T-helper 2 cell treated with Interferon-gamma antibody and Interleukin-4, amounts not matched to agents 5 μg/mL and 100 μg/mL, for 36 hours (primary cell): ENCODE results near the gene NETO2.
"Not testable (repeated sequence)": the region's sequence is repeated elsewhere in the genome, so short reads cannot be mapped to it uniquely, and the experiment has no call there.

ENCODE experiments used
- DNase-seq: peaks from one replicate; pipeline ENCODE4 v3.0.0; 2021; ENCODE audit warnings: low spot score
- H3K27ac Mint-ChIP-seq: one replicate; pipeline ENCODE4 v1.8.0; 2021; ENCODE audit warnings: mild to moderate bottlenecking, mixed read lengths
- H3K27me3 Mint-ChIP-seq: one replicate; pipeline ENCODE4 v1.8.0; 2021; ENCODE audit warnings: low read depth, mixed read lengths
- H3K36me3 Mint-ChIP-seq: one replicate; pipeline ENCODE4 v1.8.0; 2021; ENCODE audit warnings: low read depth, mixed read lengths
- H3K4me1 Mint-ChIP-seq: one replicate; pipeline ENCODE4 v1.8.0; 2021; ENCODE audit warnings: low read depth, mixed read lengths
- H3K4me3 Mint-ChIP-seq: one replicate; pipeline ENCODE4 v1.8.0; 2022; ENCODE audit warnings: mild to moderate bottlenecking, moderate library complexity, mixed read lengths
- H3K9me3 Mint-ChIP-seq: one replicate; pipeline ENCODE4 v1.8.0; 2021; ENCODE audit warnings: mixed read lengths

NETO2 gene

DNA sequence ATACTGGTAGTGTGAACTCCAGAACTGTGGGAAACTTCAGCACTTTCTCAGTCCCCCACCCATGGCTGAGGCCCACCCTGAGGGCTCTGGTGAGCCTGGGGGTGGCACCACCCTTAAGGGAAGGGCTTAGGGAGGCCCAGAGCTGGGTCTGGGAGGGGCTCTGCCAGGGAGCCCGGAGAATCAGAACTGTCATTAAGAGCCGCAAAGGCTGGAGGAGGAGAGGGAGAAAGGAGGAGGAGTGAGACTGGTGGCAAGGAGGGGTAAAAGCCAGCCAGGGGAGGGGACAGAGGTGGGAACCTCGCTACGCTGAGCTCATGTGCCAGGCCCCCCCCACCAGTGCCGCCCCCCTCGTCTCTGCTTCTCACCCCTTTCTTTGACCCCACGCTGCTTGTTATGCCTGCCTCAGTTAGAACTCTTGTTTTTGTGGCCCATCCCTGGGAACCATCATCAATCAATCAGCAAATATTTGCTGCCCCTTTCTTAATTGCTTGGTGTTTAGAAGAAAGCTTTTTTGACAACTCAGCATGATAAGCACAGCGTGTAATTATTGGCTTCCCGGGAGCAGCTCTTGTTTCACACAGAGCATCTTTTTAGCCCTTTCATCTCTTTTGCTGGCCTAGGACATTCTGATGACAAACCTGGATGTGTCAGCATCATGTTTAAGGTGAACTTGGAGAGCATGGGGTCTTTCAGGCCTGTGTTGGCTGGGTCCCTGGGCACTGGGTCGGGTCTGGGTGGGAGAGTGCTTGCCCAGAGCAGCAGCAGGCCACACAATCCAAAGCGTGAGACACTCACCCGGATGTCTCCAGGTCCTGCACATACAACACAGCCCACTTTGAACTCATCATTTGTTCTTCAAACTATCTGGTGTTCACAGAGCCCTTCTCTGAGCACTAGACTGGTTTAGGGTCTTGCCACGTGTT is 77.7 kb downstream of the NETO2 start:
- Mint-ChIP-seq H3K9me3 (no peaks in the 10 kb centered on the region), H3K36me3 (no peaks in the 10 kb centered on the region), H3K27ac (no peak overlapping the region), H3K27me3 (no peaks in the 10 kb centered on the region), H3K4me3 (no peak overlapping the region), H3K4me1 (peaks cover 9% of the 10 kb centered on the region)
- no peak for DNase-seq

DNA sequence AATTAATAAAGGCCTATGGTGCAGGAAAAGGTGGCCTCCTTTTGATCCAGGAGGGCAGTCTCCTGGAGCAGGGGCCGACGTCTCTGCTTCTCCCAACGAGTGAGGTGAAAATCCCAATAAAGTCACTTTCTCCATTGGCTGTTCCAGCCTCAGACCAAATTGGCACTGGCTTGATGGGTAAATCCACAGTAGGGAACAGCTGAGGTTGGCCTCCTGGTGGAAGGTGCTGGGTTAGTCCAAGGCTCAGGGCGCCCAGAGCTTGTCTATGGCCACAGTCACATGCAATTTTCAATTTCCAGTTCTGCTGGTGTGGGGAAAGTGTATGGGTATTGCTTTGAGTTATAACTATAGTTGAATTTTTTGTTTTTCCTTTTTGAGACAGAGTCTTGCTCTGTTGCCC is 79.0 kb downstream of the NETO2 start:
- no peak for DNase-seq
- peaks cover 7% of the 10 kb centered on the region for H3K4me1 Mint-ChIP-seq
- H3K9me3 Mint-ChIP-seq, result no peaks in the 10 kb centered on the region
- H3K36me3 Mint-ChIP-seq, result no peaks in the 10 kb centered on the region
- no peak overlapping the region for H3K4me3 Mint-ChIP-seq
- no peak overlapping the region for H3K27ac Mint-ChIP-seq
- no peaks in the 10 kb centered on the region for H3K27me3 Mint-ChIP-seq

DNA sequence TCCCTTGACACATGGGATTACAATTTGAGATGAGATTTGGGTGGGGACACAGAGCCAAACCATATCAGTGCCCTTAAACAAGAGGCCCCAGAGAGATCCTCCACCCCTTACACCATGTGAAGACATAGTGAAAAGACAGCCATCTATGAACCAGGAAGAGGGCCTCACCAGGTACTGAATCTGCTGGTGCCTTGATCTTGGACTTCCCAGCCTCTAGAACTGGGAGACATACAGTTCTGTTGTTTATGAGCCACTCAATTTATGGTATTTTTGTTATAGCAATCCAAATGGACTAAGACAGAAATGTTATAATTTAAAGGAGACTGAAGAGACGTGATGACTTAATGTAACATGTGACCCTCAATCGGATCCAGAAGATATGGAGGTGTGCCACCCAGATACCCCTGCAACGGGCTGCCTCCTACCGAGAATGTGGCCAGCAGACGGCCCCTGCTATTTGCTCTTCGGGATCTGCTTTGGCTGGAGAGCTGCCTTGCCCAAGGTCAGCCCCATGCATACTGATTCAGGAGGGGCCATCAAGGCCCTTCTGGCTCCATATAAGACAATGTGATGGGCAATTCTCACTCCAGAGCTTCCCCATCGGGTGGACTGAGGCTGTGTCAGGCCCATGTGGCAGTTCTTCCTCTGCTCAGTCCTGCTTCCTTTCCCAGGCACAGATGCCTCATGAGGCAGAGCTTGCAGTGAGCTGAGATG is 80.6 kb downstream of the NETO2 start:
- Mint-ChIP-seq H3K36me3 (no peaks in the 10 kb centered on the region), H3K27me3 (no peaks in the 10 kb centered on the region), H3K9me3 (no peaks in the 10 kb centered on the region), H3K27ac (no peak overlapping the region), H3K4me3 (no peak overlapping the region), H3K4me1 (no peaks in the 10 kb centered on the region)
- no peak for DNase-seq

DNA sequence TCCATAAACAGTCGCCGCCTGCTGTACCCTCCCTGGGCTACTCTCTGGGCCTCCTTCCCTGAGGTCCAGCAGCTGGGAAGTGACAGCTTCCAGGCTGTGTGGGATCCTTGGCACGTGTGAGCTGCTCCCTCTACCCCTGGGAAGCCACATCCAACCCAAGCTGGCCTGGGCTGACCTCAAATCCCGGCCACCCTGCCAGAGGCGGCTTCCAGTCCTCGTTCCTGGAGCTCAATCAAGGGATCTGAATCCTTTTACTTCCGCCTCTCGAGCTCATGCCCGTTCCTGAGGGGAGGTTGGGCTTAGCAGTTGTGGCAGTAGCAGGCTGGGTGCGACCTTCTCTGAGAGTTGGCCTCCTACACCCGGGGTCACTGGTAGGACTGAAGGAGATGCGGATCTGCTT is 82.5 kb downstream of the NETO2 start:
- H3K27me3 Mint-ChIP-seq, result no peaks in the 10 kb centered on the region
- H3K4me3 Mint-ChIP-seq, result no peak overlapping the region
- H3K4me1 Mint-ChIP-seq, result no peaks in the 10 kb centered on the region
- H3K27ac Mint-ChIP-seq, result no peak overlapping the region
- no peaks in the 10 kb centered on the region for H3K9me3 Mint-ChIP-seq
- no peak for DNase-seq
- H3K36me3 Mint-ChIP-seq, result no peaks in the 10 kb centered on the region

DNA sequence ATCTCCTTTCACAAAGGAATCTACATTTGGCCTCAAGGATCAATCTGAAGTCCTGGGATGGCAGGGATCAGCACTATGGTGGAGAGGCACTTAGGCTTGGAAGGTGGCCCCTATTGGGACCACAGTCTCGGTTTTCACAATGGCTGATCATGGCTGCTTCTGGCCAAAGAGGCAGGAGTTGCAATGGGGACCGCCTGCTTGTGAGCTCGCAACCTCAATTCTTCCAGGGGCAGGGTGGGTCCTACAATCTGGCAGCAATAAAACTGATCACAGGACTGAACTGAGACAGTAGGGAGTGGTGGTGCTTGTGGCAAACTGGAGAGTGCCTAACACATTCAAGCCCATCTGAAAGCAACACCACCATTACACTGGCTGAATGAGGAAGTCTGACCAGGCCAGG is 83.1 kb downstream of the NETO2 start:
- Mint-ChIP-seq H3K4me1 (no peaks in the 10 kb centered on the region), H3K36me3 (no peaks in the 10 kb centered on the region), H3K27me3 (no peaks in the 10 kb centered on the region), H3K4me3 (no peak overlapping the region), H3K27ac (no peak overlapping the region), H3K9me3 (no peaks in the 10 kb centered on the region)
- DNase-seq, result no peak

DNA sequence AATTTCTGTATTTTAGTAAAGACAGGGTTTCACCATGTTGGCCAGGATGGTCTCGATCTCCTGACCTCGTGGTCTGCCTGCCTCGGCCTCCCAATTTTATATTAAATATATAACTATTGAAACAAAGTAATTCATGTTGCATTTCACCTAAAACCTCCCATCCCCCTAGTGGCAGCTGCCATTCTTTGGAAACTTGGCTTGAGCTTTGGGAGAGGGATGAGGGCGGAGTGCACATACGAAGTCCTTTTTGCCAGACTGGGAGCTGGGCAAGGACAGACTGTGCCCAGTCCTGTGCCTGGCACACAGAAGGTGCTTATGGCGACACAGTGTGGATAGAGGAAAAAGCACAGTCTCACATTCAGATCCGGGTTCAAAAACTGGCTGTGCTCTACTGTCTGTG is 83.8 kb downstream of the NETO2 start:
- H3K27me3 Mint-ChIP-seq, result no peaks in the 10 kb centered on the region
- H3K36me3 Mint-ChIP-seq, result no peaks in the 10 kb centered on the region
- no peaks in the 10 kb centered on the region for H3K4me1 Mint-ChIP-seq
- H3K27ac Mint-ChIP-seq, result no peak overlapping the region
- DNase-seq, result no peak
- no peaks in the 10 kb centered on the region for H3K9me3 Mint-ChIP-seq
- H3K4me3 Mint-ChIP-seq, result no peak overlapping the region

DNA sequence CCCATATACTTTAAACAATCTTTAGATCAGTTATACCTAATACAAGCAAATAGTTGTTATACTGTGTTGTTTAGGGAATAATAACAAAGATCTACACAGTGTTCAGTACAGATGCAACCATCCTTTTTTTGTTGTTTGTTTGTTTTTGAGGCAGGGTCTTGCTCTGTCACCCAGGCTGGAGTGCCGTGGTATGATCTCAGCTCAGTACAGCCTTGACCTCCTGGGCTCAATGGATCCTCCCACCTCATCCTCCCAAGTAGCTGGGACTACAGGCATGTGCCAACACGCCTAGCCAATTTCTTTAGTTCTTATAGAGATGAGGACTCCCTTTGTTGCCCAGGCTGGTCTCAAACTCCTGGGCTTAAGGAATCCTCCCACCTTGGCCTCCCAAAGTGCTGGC is 84.6 kb downstream of the NETO2 start:
- not testable (repeated sequence) for H3K4me3 Mint-ChIP-seq, H3K36me3 Mint-ChIP-seq, H3K27me3 Mint-ChIP-seq, H3K4me1 Mint-ChIP-seq, H3K27ac Mint-ChIP-seq, H3K9me3 Mint-ChIP-seq, DNase-seq

DNA sequence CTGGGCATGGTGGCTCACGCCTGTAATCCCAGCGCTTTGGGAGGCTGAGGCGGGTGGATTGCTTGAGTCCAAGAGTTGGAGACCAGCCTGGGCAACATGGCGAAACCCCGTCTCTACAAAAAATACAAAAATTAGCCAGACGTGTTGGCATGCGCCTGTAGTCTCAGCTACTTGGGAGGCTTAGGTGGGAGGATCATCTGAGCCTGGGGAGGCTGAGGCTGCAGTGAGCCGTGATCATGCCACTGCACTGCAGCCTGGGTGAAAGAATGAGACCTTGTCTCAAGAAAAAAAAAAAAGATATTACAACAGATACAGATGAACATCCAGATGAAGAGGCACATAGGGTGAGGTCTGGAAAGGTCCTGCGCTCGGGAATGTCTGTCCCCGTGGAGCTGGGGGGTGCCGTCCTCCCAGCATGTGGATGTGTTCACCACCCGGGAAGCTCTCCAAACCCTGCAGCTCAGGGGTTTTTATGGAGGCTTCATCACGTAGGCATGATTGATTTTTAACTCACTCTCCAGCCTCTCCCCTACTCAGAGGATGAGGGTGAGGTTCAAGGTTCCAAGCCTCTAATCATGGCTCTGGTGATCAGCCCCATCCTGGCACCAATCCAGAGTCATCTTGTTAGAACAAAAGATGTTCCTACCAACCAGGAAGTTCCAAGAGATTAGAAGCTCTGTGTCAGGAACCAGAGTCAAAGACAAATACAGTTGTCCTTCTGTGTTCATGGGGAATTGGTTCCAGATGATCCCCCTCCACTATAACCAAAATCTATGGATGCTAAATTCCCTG is 85.3 kb downstream of the NETO2 start:
- Mint-ChIP-seq H3K36me3 (no peaks in the 10 kb centered on the region), H3K9me3 (no peaks in the 10 kb centered on the region)

DNA sequence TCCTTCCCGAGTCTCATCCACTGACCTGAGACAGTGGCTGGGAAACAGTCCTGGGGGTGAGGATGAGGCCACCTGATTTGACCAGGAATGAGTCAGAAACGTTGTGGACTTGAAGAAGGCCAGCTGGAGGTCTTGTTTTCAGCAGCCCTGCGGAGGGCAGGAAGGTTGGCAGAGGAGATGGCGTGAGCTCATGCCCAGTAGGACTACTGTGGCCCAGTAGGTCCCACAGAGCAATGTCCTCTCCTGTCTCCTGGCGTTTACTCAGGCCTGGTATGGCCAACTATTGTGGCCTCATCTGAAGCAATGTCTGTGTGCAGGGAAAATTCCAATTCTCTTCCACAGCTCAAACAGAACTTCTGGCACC is 86.1 kb downstream of the NETO2 start:
- Mint-ChIP-seq H3K9me3 (no peaks in the 10 kb centered on the region), H3K36me3 (no peaks in the 10 kb centered on the region)

More for the DNA sequence above, 85.3 kb downstream of the NETO2 start:
- no peaks in the 10 kb centered on the region for H3K4me1 Mint-ChIP-seq
- H3K27ac Mint-ChIP-seq, result no peak overlapping the region
- DNase-seq, result no peak
- no peak overlapping the region for H3K4me3 Mint-ChIP-seq
- no peaks in the 10 kb centered on the region for H3K27me3 Mint-ChIP-seq

DNA sequence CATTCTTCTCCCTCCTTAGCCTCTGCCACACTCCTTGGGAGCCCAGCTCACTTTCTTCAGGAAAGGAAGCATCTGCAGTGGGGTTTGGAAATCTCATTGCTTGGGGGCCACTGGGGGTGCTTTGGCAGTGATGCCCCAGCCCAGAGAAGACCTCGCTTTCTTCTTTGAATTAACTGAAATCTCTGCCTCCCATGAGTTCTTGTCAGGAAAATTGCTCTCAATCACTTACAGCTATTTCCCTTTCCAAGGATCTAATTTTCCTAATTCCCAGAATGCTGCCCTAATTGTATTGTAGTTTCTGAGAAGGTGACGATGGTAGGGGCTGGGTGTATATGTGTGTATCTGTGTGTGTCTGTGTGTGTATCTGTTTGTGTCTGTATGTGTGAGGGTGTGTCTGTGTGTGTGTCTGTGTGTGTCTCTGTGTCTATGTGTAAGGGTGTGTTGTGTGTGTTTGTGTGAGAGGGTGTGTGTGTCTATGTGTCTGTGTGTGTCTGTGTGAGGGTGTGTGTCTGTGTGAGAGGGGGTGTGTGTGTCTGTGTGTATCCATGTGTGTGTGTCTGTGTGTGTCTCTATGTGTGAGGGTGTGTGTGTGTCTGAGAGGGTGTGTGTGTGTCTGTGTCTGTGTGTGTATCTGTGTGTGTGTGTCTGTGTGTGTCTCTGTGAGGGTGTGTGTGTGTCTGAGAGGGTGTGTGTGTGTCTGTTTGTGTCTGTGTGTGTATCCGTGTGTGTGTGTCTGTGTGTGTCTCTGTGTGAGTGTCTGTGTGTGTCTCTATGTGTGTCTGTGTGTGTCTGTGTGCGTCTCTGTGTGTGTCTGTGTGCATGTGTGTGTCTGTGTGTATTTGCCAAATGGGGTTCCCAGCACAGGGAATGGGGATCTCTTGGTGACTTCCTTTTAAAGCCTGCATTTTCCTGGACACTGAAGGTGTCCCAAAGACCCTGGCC is 86.8 kb downstream of the NETO2 start:
- no peaks in the 10 kb centered on the region for H3K4me1 Mint-ChIP-seq
- no peak overlapping the region for H3K27ac Mint-ChIP-seq
- H3K27me3 Mint-ChIP-seq, result no peaks in the 10 kb centered on the region
- no peak for DNase-seq
- no peaks in the 10 kb centered on the region for H3K36me3 Mint-ChIP-seq
- H3K4me3 Mint-ChIP-seq, result no peak overlapping the region
- H3K9me3 Mint-ChIP-seq, result no peaks in the 10 kb centered on the region

More for the DNA sequence above, 86.1 kb downstream of the NETO2 start:
- no peaks in the 10 kb centered on the region for H3K4me1 Mint-ChIP-seq
- H3K27me3 Mint-ChIP-seq, result no peaks in the 10 kb centered on the region
- DNase-seq, result no peak
- H3K4me3 Mint-ChIP-seq, result no peak overlapping the region
- no peak overlapping the region for H3K27ac Mint-ChIP-seq

DNA sequence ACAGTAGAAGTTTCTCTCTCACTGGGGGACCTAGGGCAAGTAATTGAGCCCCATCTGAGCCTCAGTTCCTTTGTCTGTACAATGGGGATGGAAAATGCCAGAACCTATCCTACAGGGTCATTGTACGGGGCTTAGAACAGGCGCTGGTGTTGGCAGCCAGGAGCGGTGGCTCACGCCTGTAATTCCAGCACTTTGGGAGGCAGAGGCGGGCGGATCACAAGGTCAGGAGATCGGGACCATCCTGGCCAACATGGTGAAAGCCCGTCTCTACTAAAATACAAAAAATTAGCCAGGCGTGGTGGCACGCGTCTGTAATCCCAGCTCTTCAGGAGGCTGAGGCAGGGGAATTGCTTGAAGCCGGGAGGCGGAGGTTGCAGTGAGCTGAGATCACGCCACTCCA is 87.7 kb downstream of the NETO2 start:
- not testable (repeated sequence) for H3K9me3 Mint-ChIP-seq, DNase-seq, H3K4me1 Mint-ChIP-seq, H3K36me3 Mint-ChIP-seq, H3K27me3 Mint-ChIP-seq, H3K27ac Mint-ChIP-seq, H3K4me3 Mint-ChIP-seq

DNA sequence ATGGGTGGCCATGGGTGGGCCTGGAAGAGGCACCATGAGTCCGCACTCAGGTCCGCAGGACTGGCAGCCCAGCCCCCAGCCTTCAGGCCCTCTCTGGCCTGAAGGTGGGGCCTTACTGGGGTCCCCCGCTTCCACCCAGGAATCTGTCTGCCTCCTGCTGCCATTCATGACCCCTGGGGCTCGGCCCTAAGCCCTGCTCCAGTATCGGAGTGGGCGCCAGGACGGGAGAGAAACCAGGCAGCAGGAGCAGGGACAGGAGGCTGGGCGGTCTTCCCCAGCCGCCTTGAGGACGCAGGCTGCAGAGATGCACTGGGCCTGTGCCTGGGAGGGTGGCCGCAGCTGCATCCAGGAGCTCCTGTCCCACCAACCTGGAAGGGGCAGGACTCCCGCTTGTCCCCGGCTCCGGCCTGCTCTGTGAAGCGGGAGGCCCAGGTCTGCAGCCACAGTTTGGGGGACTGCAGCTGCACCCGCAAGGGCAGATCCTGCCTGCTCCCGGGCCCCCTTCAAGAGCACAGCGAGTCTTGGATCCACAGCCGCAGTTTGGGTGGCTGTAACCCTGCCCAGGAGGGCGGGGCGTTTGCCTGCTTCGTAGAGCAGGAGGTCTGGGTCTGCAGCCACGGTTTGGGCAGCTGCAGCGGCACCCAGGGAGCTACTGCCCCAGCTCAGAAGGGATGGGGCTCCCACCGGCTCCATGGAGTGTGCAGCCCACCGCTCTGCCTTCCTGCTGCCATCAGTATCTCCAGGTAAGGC is 88.4 kb downstream of the NETO2 start:
- Mint-ChIP-seq H3K27ac (no peak overlapping the region), H3K4me3 (no peak overlapping the region), H3K9me3 (no peaks in the 10 kb centered on the region), H3K4me1 (no peaks in the 10 kb centered on the region), H3K36me3 (no peaks in the 10 kb centered on the region), H3K27me3 (no peaks in the 10 kb centered on the region)
- DNase-seq, result no peak

DNA sequence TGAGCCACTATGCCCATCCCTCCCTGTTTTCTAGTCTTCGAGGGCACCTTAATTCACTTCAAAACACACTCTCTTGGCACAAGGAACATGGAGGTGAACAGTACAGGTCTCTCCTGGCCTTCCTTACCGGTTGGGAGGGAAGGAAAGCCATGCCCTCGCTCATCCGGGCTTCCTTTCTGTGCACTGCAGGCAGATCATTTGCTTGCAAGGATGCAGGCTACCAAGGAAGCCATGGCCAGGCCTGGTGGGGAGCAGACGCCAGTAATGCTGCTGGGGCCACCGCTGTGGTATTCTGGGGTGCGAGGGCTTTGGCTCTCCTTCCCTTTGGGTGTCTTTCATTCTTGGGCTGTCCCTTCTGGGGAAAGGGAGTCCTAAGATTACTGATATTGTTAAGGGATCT is 89.4 kb downstream of the NETO2 start:
- Mint-ChIP-seq H3K9me3 (no peaks in the 10 kb centered on the region), H3K27ac (no peak overlapping the region), H3K36me3 (no peaks in the 10 kb centered on the region), H3K4me1 (no peaks in the 10 kb centered on the region), H3K4me3 (no peak overlapping the region), H3K27me3 (no peaks in the 10 kb centered on the region)
- DNase-seq, result no peak
